Adrenal gland (tissue), 5 donors: ENCODE results near the gene ADARB2.

Experiments used
- CTCF ChIP-seq, 6 experiments: fragments of 450-650 bp in 4 of 6; fragments of 200-600 bp in 2 of 6; sonication (generic) in 1 of 6; IDR thresholded peaks; 1 replicate in 5 of 6; 2 replicates in 1 of 6; pipeline versions ENCODE4 v1.5.1 to v1.8.0; 2016 to 2021; ENCODE audit warnings: antibody characterized with exemption in 6 of 6, mild to moderate bottlenecking in 2 of 6, moderate library complexity in 1 of 6
- POLR2A ChIP-seq, 2 donors: fragments of 450-650 bp; IDR thresholded peaks; one replicate each; pipeline ENCODE4 v1.6.1; 2017; ENCODE audit warnings: antibody characterized with exemption in 2 of 2, mild to moderate bottlenecking in 2 of 2, moderate library complexity in 1 of 2
- donor health status: DM: no; HTN: no; CAD: no.

DNA sequence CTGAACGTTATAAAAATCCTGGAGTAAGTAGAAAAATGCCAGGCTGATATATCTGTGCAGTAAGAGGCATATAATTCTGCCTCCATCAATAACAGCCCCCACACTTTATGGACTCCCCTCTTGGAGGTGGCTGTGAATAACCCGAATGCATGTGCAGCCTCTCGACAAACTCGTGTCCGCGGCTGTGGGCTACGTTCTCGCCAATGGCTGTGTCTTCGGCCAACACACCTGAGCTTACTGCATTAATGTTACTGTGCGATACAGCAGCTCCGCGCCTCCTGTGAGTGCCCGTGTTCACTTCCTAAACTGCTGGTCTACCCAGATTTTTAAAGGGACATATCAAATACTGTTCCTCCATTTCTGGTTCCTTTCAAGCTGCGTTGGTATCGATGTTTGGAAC, 209.4 kb downstream of the ADARB2 start:
- no peak for TF ChIP-seq CTCF (IDR thresholded peaks at IDR 0.05)
- TF ChIP-seq POLR2A (IDR thresholded peaks at IDR 0.05) = no peak
